ENCODE results near the gene RHBDL3. TPM values are rescaled to one million over a fixed set of nuclear protein-coding genes. Genes with fewer than 3 reads are reported as not detected.

Gene RHBDL3
- total RNA-seq, 3 donors from 2014 or later (not counting 1 experiment from before 2014, with no cell fraction given) = 0.14 to 0.21 TPM; not detected in 1

- TF ChIP-seq, protein P1, sequence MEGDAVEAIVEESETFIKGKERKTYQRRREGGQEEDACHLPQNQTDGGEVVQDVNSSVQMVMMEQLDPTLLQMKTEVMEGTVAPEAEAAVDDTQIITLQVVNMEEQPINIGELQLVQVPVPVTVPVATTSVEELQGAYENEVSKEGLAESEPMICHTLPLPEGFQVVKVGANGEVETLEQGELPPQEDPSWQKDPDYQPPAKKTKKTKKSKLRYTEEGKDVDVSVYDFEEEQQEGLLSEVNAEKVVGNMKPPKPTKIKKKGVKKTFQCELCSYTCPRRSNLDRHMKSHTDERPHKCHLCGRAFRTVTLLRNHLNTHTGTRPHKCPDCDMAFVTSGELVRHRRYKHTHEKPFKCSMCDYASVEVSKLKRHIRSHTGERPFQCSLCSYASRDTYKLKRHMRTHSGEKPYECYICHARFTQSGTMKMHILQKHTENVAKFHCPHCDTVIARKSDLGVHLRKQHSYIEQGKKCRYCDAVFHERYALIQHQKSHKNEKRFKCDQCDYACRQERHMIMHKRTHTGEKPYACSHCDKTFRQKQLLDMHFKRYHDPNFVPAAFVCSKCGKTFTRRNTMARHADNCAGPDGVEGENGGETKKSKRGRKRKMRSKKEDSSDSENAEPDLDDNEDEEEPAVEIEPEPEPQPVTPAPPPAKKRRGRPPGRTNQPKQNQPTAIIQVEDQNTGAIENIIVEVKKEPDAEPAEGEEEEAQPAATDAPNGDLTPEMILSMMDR (IDR thresholded peaks at IDR 0.05) = no peak
- Mint-ChIP-seq H3K4me1 (peaks cover 48 to 52% of the 10 kb centered on the region in 2 donors), H3K27ac (peak overlapping the region; percentile 10 to 57), H3K9me3 (no peaks in the 10 kb centered on the region), H3K4me3 (no peak overlapping the region), H3K27me3 (ENCODE audit: low read depth in 2 of 2) (no peaks in the 10 kb centered on the region), H3K36me3 (peaks cover 8% of the 10 kb centered on the region)
- Histone ChIP-seq H3K4me1 (ENCODE audit: control insufficient read depth, insufficient read depth, low read length) (peaks cover 36% of the 10 kb centered on the region), H3K36me3 (ENCODE audit: control insufficient read depth, insufficient read depth, low read length) (peaks cover 80% of the 10 kb centered on the region), H3K4me3 (ENCODE audit: low read length) (no peak overlapping the region), H3K27ac (ENCODE audit: low read length) (no peak overlapping the region), H3K27me3 (ENCODE audit: control insufficient read depth, insufficient read depth, low read length) (no peaks in the 10 kb centered on the region), H3K9me3 (ENCODE audit: control insufficient read depth, insufficient read depth, low read length) (no peaks in the 10 kb centered on the region)
- peak in 1 of 3 donors; percentile 14 for ATAC-seq
- intact Hi-C loops (cut with micrococcal nuclease) = no loop called here
- WGBS (ENCODE audit: insufficient coverage) = 84% methylated on average over 8 of the region's 8 CpGs
- DNase-seq = no peak
Observed at GRCh38 chr17:32357615-32358014, 92.0 kb downstream of the RHBDL3 start.

DNA sequence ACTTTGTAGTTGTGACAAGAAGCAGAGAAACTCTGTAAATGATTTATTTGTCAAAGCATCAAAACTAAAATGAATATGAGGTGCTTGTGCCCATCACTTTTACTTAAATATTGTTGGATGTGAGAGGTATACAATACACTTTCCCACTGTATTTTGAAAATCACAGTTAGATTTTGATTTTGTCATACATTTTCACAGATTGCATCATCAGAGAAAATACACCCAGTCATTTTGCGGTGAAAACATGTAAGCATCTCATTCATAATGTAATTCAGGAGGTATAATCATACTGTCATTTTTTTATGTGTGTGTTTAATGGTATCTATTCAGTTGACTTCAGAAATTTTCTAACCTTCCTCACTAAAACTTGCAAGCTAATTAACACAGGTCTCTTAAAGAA lies 95.6 kb downstream of the RHBDL3 start:
- WGBS (ENCODE audit: insufficient coverage) = no CpG with 5 or more reads among the region's 1 CpG
- ATAC-seq = no peak

DNA sequence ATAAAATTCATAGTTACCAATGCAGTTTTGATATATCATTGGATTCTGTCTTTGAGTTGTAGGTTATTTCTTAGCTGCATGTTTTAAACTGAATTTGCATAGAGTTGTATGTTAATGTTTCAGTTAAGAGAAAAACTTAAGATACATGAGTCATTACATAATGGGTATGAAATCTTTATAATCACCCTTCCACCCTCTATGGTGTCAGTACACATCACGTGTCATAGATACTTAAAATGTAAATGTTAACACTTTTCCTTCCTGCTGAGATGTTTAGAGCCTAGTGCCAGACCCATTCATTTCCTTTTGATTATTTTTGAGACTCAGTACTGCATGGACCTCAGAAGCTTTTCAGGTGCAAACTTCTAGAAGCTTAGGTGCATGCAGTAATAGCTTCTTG lies 104.8 kb downstream of the RHBDL3 start:
- no peak overlapping the region for H3K27ac ChIP-seq (ENCODE audit: low read length)
- peaks cover 22 to 31% of the 10 kb centered on the region in 2 donors for H3K4me1 Mint-ChIP-seq
- no peaks in the 10 kb centered on the region for H3K9me3 ChIP-seq (ENCODE audit: control insufficient read depth, insufficient read depth, low read length)
- no peaks in the 10 kb centered on the region for H3K27me3 Mint-ChIP-seq (ENCODE audit: low read depth in 2 of 2)
- 64% methylated on average over 1 of the region's 1 CpG for WGBS (ENCODE audit: insufficient coverage)
- peak overlapping the region; percentile 2 to 60 for H3K27ac Mint-ChIP-seq
- no peaks in the 10 kb centered on the region for H3K4me1 ChIP-seq (ENCODE audit: control insufficient read depth, insufficient read depth, low read length)
- DNase-seq (no peak), ATAC-seq (peak in 2 of 3 donors; percentile 23 to 59)
- intact Hi-C loops (cut with micrococcal nuclease) = no loop called here
- H3K27me3 ChIP-seq (ENCODE audit: control insufficient read depth, insufficient read depth, low read length) = no peaks in the 10 kb centered on the region
- H3K9me3 Mint-ChIP-seq = no peaks in the 10 kb centered on the region
- TF ChIP-seq, protein P1 (IDR thresholded peaks at IDR 0.05) = no peak
- no peak overlapping the region for H3K4me3 Mint-ChIP-seq
- peaks cover 92% of the 10 kb centered on the region for H3K36me3 ChIP-seq (ENCODE audit: control insufficient read depth, insufficient read depth, low read length)
- H3K4me3 ChIP-seq (ENCODE audit: low read length) = no peak overlapping the region
- peaks cover 19% of the 10 kb centered on the region for H3K36me3 Mint-ChIP-seq

More for the DNA sequence above, 95.6 kb downstream of the RHBDL3 start:
- Mint-ChIP-seq H3K4me3 (no peak overlapping the region), H3K4me1 (peaks cover 26 to 30% of the 10 kb centered on the region in 2 donors), H3K36me3 (peaks cover 16% of the 10 kb centered on the region), H3K27me3 (ENCODE audit: low read depth in 2 of 2) (no peaks in the 10 kb centered on the region), H3K27ac (peak overlapping the region in 1 of 2 donors; percentile 15), H3K9me3 (no peaks in the 10 kb centered on the region)
- TF ChIP-seq, protein P1 (IDR thresholded peaks at IDR 0.05) = no peak
- Histone ChIP-seq H3K36me3 (ENCODE audit: control insufficient read depth, insufficient read depth, low read length) (peaks cover 88% of the 10 kb centered on the region), H3K4me3 (ENCODE audit: low read length) (no peak overlapping the region), H3K27ac (ENCODE audit: low read length) (no peak overlapping the region), H3K4me1 (ENCODE audit: control insufficient read depth, insufficient read depth, low read length) (peaks cover 14% of the 10 kb centered on the region), H3K27me3 (ENCODE audit: control insufficient read depth, insufficient read depth, low read length) (no peaks in the 10 kb centered on the region), H3K9me3 (ENCODE audit: control insufficient read depth, insufficient read depth, low read length) (no peaks in the 10 kb centered on the region)
- intact Hi-C loops (cut with micrococcal nuclease) = no loop called here
- no peak for DNase-seq

Other genes starting within 250 kb of the RHBDL3 start
- 10 to 100 TPM; 25.1 to 32.7 (median 28.3) TPM for gene RHOT1, start 123.3 kb upstream of the RHBDL3 start, total RNA-seq
- 10 to 100 TPM; 12.7 to 18.8 (median 13.3) TPM for gene C17orf75, start 76.3 kb downstream of the RHBDL3 start, total RNA-seq
- 100 to 1,000 TPM; 378 to 444 (median 428) TPM for gene ZNF207, start 84.3 kb downstream of the RHBDL3 start, total RNA-seq
- gene PSMD11, start 178.7 kb downstream of the RHBDL3 start, total RNA-seq = 100 to 1,000 TPM in 2 of 3 donors, 10 to 100 TPM in 1; 83.4 to 108 (median 105) TPM
- gene CDK5R1, start 221.2 kb downstream of the RHBDL3 start, total RNA-seq = 10 to 100 TPM in 1 of 3 donors, 1 to 10 TPM in 2; 3.7 to 12.3 (median 7.4) TPM

Measured in natural killer cell (primary cell).